Measurements from ENCODE around the gene SCFD2.

The SCFD2 gene

DNA sequence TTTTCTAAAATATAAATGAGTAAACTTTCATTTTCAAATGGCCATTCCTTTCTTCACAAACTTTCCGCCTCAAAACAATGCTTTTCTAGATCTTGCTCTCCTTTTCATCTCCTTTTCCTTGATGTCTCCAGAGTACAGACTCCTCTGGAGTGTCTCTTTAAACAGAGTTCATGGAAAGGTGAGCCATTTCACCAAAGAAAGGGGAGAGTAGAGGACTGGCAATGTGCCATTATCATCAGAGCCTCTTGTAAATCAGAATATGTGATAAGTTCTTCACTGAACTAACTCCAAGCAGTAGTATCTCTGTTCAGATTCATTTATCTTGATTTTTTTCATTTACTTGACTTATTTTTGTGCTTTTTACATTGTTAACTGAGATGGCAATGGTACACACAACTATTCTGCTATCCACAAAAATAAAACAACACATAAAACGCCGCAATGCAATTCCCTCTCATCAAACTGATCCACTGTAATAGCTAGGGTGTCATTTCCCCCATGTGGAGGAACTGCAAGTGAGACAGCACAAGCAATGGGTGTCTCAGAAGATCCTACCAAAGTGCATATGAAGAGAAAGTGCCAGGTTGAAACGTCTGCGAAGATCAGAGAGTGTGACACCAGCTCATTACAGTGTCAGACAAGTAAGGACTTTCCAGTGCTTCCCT, 378.3 kb downstream of the SCFD2 start:
- no peak for DNase-seq (ENCODE audit: low read depth)

GRCh38 chr4:52984462-52984881, 381.4 kb downstream of the SCFD2 start:
- DNase-seq (ENCODE audit: low read depth) = peak; percentile 40

GRCh38 chr4:52983563-52984303, 382.1 kb downstream of the SCFD2 start:
- peak; percentile 72 for DNase-seq (ENCODE audit: low read depth)

GRCh38 chr4:52982946-52983340, 382.9 kb downstream of the SCFD2 start:
- DNase-seq (ENCODE audit: low read depth) = no peak

DNA sequence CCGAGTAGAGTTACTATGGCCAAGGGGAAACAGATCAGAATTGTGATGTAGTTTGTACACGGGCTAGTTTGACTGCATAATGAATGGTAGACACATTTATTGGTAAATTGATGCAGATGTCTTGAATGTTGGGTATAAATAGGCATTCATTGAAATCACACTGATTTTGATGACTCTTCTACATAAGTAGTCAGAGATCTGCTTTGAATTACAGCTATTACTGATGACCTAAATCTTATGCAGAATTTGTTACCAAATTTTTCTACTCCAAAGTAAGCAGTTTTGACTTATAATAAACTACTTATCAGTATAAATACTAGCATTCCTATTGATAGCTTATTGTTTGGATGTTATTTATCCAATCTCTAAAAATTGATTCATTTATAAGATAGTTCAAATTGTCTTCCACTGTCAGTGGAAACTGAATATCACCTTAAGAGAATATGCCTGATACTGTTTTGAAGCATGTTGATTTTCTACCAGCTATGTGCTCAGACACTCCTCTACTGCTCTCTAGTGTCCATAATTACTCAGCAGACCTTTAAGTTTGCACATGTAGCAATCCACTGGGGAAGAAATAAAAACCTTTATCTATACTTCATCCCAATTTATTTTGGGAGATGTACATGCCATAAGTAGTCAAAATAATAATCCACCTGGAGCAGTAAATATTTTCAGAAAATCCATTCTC, 383.5 kb downstream of the SCFD2 start:
- DNase-seq (ENCODE audit: low read depth) = peak; percentile 46

DNA sequence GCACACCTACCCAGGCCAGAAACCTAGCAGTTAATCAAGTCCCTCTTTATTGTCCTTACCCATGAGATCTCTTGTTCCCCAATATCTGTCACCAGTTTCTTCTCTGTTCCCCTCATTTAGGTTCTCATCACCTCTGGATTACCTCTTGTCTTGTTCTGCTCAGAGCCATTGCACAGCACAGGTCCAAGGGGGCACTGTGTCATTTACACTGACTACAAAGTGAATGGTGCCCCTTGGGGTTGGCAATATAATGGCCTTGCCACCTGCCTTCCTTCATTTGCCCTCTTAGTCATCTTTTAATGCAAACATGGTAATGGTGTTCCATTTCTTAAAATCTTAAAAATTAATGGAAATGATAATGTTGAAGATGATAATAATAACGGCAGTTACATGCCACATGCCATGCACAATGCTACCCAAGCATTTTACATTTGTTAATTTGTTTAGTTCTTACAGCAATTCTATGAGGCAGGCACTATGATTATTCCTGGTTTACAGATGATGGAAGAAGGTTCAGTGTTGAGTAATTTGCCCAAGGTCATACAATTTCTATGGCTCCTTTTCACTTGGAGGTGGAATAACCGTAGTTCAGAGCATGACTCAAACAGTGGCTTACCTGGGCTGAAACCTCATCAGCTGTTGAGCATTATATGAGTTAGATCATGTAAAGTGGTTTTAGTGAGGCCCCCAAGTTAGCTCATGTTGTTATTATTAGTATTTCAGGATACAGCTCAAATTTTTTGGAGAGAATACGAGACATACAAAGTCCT, 385.9 kb downstream of the SCFD2 start:
- DNase-seq (ENCODE audit: low read depth) = no peak

DNA sequence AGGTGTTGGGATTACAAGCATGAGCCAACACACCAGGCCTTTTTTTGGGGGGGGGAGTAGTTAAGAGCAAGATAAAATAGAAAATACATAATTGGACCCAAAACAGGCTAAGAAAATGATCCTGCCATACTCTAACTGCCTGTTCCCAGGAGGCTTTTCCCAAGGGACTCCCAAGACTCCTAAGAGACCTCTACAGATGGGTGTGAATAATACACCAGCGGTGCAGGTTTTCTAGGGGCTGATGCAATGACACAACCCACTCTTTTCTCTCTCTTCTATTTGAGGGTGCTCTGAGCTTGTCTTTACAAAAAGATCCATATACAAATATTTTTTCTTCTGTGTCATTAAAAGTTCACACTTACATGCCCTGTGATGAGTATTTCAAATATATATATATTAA, 386.8 kb downstream of the SCFD2 start:
- no peak for DNase-seq (ENCODE audit: low read depth)

DNA sequence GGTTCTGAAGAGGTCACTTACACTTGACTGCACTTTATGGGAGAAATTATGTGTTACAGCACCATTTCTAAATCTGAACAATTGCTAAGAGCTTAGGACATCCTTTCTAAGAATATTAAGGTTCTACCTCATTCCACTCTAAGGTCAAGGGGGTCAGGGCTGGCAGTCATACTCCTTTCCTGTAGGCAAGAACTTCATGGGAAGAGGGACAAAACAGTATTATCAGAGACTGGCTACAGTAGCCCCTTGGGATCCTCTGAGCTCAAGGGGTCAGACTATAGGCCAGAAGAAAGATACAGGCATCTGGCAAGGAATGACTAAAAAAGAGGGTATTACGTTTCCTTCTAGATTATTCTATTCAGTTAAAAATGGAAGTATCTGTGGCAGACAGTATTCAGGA, 388.6 kb downstream of the SCFD2 start:
- DNase-seq (ENCODE audit: low read depth) = no peak

- DNase-seq (ENCODE audit: low read depth) = no peak
These were observed 389.2 kb downstream of the SCFD2 start for GRCh38 chr4:52976523-52977230.

DNA sequence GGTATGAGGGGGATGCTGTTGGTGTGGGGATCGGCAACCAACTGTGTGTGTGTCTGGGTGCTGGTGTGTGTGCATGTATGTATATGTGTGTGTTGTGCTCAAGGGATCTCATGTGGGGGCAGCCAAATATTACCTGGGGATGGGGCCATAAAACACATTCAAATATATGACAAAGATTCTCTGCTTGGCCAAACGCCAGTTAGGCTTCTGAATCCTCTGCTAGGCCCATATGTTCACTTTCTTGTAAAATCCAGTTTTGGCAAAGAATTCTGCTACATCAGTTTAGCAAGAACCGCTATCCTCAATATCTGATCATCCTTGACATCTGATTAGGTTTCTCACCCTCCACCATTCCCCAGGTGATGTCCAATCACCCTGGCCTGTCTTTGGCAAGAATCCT, 397.2 kb downstream of the SCFD2 start:
- no peak for DNase-seq (ENCODE audit: low read depth)

DNA sequence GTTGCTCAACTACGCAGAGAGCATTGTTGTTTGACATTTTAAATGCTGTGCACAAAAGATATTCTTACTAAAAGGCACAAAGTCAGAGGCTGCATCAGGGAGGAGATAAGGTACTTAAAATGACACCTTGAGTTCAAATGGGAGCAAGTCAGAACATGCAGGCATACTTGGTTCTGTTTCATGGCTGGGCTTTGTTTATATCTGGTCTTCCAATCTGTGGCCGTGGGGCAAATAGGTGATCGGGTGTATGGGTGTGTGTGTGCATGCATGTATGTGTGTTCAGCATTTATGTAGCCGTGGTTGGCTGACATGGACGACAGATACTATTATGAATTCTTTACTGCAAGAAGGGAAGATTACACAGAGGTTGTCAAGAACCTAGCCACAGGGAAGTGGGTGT, 397.6 kb downstream of the SCFD2 start:
- no peak for DNase-seq (ENCODE audit: low read depth)

- no peak for DNase-seq (ENCODE audit: low read depth)
These were observed 399.1 kb downstream of the SCFD2 start for GRCh38 chr4:52966781-52967180.

GRCh38 chr4:52966172-52966571, 399.7 kb downstream of the SCFD2 start:
- DNase-seq (ENCODE audit: low read depth) = no peak

DNA sequence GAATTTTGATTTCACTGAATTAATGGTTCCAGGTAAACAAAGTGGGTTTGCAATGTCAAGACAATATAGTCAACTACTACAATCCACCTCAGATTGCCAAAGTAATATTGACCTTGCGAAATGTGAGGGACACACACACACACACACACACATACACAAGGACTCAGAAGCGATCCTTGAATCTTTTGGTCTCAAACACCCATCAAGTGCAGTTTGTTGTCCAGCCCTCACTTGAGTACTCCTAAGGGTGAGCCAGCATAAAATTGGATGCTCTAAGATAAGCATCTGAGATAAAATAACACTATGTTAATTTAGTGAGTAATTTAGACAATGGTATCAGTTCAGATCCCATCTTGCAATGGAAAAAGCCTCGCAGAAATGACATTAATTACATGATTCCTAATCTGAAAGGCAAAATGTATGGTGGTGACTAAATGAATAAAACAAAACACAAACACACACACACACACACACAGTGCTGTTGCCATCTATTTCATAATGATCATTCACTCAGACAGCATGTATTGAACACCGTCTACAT, 401.2 kb downstream of the SCFD2 start:
- no peak for DNase-seq (ENCODE audit: low read depth)

DNA sequence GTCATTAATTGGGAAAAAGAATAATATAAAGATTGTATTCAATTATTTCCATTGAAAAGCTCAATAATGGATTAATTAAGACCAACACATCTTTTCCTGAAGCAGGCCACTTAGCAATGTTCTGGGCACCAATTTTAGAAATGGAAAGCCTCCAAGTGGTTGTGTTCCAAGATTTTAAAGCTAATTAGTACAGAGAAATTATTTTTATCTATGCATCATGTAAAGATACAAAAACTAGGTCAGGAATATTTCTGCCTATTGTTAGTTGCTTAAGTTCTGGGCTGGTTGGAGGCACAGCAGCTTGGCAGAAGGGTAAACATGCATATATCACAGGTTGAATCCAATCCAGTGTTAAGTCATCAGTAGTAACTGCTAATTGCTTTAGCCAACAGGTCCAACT, 401.9 kb downstream of the SCFD2 start:
- DNase-seq (ENCODE audit: low read depth) = no peak

GRCh38 chr4:52962721-52963120, 403.1 kb downstream of the SCFD2 start:
- DNase-seq (ENCODE audit: low read depth) = no peak

GRCh38 chr4:52961666-52962412, 404.0 kb downstream of the SCFD2 start:
- no peak for DNase-seq (ENCODE audit: low read depth)

DNA sequence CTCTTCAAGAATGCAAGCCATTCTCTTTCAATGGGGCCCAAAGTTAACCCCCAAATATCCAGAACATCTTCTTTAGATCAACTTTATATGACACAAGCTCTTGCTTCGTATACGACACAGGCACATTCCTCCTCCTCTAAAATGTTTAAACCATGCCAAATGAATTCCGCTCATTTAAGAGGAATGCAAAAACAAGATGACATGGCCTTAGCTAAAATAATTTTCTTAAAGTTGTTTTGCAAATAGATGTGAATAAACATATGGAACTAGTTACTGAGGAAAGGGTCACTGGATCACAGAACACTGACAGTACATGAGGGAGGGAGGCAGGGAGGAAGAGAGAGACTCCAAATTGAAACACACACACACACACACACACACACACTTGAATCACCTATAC, 406.3 kb downstream of the SCFD2 start:
- no peak for DNase-seq (ENCODE audit: low read depth)

- no peak for DNase-seq (ENCODE audit: low read depth)
These were observed 407.8 kb downstream of the SCFD2 start for GRCh38 chr4:52957835-52958631.

- DNase-seq (ENCODE audit: low read depth) = no peak
These were observed 408.6 kb downstream of the SCFD2 start for GRCh38 chr4:52957220-52957686.

Data from ELR (cell line).